CD4-positive, CD25-positive, alpha-beta regulatory T cell (primary cell): ENCODE data around the gene WFDC1. TPM values are rescaled to one million over a fixed set of nuclear protein-coding genes. Genes with fewer than 3 reads are reported as not detected.

ENCODE experiments used
- ATAC-seq, 2 donors: fragments of 150-1000 bp; cut with Tn5 transposase; one replicate each; pipeline ENCODE4 v1.10.0; 2021; ENCODE audit warnings: low read depth in 2 of 2, moderate number of reproducible peaks in 2 of 2, moderate library complexity in 1 of 2
- DNase-seq, 3 donors: peaks; one replicate each; pipeline versions ENCODE4 v3.0.0 to v3.0.0-alpha.2; 2012 to 2022; ENCODE audit warnings: mixed read lengths in 1 of 3
- H3K27ac ChIP-seq: one replicate; pipeline ENCODE4 v1.7.0; 2013; ENCODE audit warnings: mild to moderate bottlenecking, low read length; ENCODE audit not compliant: insufficient read depth, poor library complexity, severe bottlenecking
- H3K27me3 ChIP-seq: one replicate; pipeline ENCODE4 v1.7.0; 2013; ENCODE audit warnings: low read length; ENCODE audit not compliant: control insufficient read depth, insufficient read depth
- H3K36me3 ChIP-seq: one replicate; pipeline ENCODE4 v1.7.0; 2013; ENCODE audit warnings: mild to moderate bottlenecking, low read length, moderate library complexity; ENCODE audit not compliant: control insufficient read depth, insufficient read depth
- H3K4me1 ChIP-seq: 2 replicates; pipeline ENCODE4 v1.7.0; 2013; ENCODE audit warnings: mild to moderate bottlenecking, low read length; ENCODE audit not compliant: insufficient read depth, control insufficient read depth, poor library complexity, severe bottlenecking
- H3K4me3 ChIP-seq: one replicate; pipeline ENCODE4 v1.7.0; 2013; ENCODE audit warnings: low read depth, mild to moderate bottlenecking, low read length, moderate library complexity
- H3K9me3 ChIP-seq, 2 experiments: 1 replicate in 1 of 2; 2 replicates in 1 of 2; pipeline ENCODE4 v1.7.0; 2013; ENCODE audit warnings: low read length in 2 of 2, mild to moderate bottlenecking in 1 of 2, moderate library complexity in 1 of 2; ENCODE audit not compliant: control insufficient read depth in 2 of 2
- H3K27ac Mint-ChIP-seq, 3 donors: one replicate each; pipeline ENCODE4 v1.8.0; 2020 to 2022; ENCODE audit warnings: mild to moderate bottlenecking in 3 of 3, mixed read lengths in 3 of 3, moderate library complexity in 2 of 3
- H3K27me3 Mint-ChIP-seq: one replicate; pipeline ENCODE4 v1.8.0; 2022; ENCODE audit warnings: mild to moderate bottlenecking, mixed read lengths
- H3K36me3 Mint-ChIP-seq: one replicate; pipeline ENCODE4 v1.8.0; 2020; ENCODE audit warnings: mixed read lengths
- H3K4me1 Mint-ChIP-seq, 4 donors: one replicate each; pipeline ENCODE4 v1.8.0; 2020 to 2022; ENCODE audit warnings: mixed read lengths in 4 of 4, mild to moderate bottlenecking in 1 of 4
- H3K4me3 Mint-ChIP-seq, 4 donors: one replicate each; pipeline ENCODE4 v1.8.0; 2020 to 2022; ENCODE audit warnings: mild to moderate bottlenecking in 4 of 4, mixed read lengths in 4 of 4, moderate library complexity in 3 of 4
- H3K9me3 Mint-ChIP-seq, 7 donors: one replicate each; pipeline ENCODE4 v1.8.0; 2020 to 2022; ENCODE audit warnings: mixed read lengths in 7 of 7, mild to moderate bottlenecking in 3 of 7, moderate library complexity in 2 of 7
- polyA plus RNA-seq, 4 donors: library from polyadenylated mRNA; unstranded; fragments of 300-500 nt; fragmentation: Illumina TruSeq; gene quantifications; one replicate each; pipeline ENCODE4 v1.2.3, GENCODE V29; 2021
- total RNA-seq: library from RNA; stranded (reverse); gene quantifications from one replicate; pipeline ENCODE4 v1.2.3, GENCODE V29; 2022

WFDC1 gene
- total and polyA plus RNA-seq, 5 donors from 2014 or later: not detected

DNA sequence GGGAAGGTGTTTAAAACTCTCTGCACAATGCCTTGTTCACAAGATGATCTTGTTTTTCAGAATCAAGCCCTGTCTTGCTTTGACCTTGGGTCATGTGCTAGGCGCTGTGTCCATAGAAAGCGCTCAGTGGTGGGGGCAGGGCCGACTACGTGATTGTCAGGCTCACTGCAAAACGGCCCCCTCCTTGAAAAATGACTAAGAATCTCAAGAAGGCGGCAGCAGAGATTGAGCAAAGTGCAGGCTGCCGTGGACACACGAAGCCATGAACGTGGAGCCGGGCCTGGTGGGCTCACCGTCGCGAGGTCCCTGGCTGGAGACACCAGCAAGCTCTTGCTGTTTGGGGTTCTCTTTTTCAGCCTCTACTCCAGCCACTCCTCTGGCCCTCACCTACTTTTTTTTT lies 83.9 kb downstream of the WFDC1 start:
- H3K27ac Mint-ChIP-seq: no peak overlapping the region
- H3K4me1 Mint-ChIP-seq: peaks cover 0 to 7% (median 0%) of the 10 kb centered on the region in 4 donors
- Histone ChIP-seq H3K9me3 (no peaks in the 10 kb centered on the region), H3K27ac (no peak overlapping the region), H3K4me1 (no peaks in the 10 kb centered on the region), H3K36me3 (no peaks in the 10 kb centered on the region), H3K27me3 (peaks cover 3% of the 10 kb centered on the region), H3K4me3 (no peak overlapping the region)
- no peaks in the 10 kb centered on the region for H3K9me3 Mint-ChIP-seq
- H3K36me3 Mint-ChIP-seq: no peaks in the 10 kb centered on the region
- peaks cover 20% of the 10 kb centered on the region for H3K27me3 Mint-ChIP-seq
- ATAC-seq: no peak
- no peak overlapping the region for H3K4me3 Mint-ChIP-seq
- DNase-seq: no peak

DNA sequence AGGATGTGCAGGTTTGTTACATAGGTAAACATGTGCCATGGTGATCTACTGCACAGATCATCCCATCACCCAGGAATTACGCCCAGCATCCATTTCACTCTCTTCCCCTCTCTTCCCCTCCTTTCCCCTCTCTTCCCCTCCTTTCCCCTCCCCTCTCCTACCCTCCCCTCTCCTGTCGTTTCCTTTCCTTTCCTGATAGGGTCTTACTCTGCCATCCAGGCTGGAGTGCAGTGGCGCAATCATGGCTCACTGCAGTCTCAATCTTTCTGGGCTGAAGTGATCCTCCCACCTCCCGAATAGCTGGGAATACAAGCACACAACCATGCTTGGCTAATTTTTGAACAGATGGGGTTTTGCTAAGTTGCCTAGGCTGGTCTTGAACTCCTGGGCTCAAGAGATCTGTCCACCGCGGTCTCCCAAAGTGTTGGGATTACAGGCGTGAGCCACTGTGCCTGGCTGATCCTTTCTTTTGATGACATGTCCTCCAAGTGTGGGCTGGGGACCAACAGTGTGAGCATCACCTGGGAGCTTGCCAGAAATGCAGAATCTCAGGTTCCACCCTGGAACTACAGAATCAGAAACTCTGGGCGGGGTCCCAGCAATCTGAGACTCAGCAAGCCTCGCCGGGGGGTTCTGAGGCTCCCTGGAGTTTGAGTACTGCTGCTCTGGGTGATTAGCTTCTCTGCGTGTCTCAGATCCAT lies 84.5 kb downstream of the WFDC1 start:
- Histone ChIP-seq H3K36me3 (no peaks in the 10 kb centered on the region), H3K9me3 (no peaks in the 10 kb centered on the region), H3K4me1 (no peaks in the 10 kb centered on the region), H3K27ac (no peak overlapping the region), H3K4me3 (no peak overlapping the region), H3K27me3 (peaks cover 3% of the 10 kb centered on the region)
- Mint-ChIP-seq H3K4me3 (no peak overlapping the region), H3K27me3 (peaks cover 20% of the 10 kb centered on the region), H3K36me3 (no peaks in the 10 kb centered on the region), H3K9me3 (no peaks in the 10 kb centered on the region), H3K27ac (no peak overlapping the region), H3K4me1 (peaks cover 0 to 7% (median 0%) of the 10 kb centered on the region in 4 donors)
- DNase-seq (no peak), ATAC-seq (no peak)

Other genes with a start within 250 kb of the WFDC1 start
- gene MBTPS1, start 177.9 kb upstream of the WFDC1 start, total RNA-seq: 118 TPM
- 10 to 100 TPM; 40.6 to 62.5 (median 47.8) TPM for gene MBTPS1, start 177.9 kb upstream of the WFDC1 start, polyA plus RNA-seq
- 17.3 TPM for gene HSDL1, start 149.7 kb upstream of the WFDC1 start, total RNA-seq
- gene HSDL1, start 149.7 kb upstream of the WFDC1 start, polyA plus RNA-seq: 10 to 100 TPM in 1 of 4 donors, 1 to 10 TPM in 3; 6.8 to 10.6 (median 9.6) TPM
- 0.27 TPM for gene DNAAF1, start 149.6 kb upstream of the WFDC1 start, total RNA-seq
- under 1 TPM in 3 of 4 donors, not detected in 1; 0.03 to 0.81 (median 0.33) TPM for gene DNAAF1, start 149.6 kb upstream of the WFDC1 start, polyA plus RNA-seq
- gene TAF1C, start 107.8 kb upstream of the WFDC1 start, total RNA-seq: 90.6 TPM
- gene TAF1C, start 107.8 kb upstream of the WFDC1 start, polyA plus RNA-seq: 1 to 10 TPM; 6.3 to 8.6 (median 7.2) TPM
- gene ADAD2, start 103.7 kb upstream of the WFDC1 start, total RNA-seq: not detected
- under 1 TPM in 3 of 4 donors, not detected in 1; 0.07 to 0.40 (median 0.25) TPM for gene ADAD2, start 103.7 kb upstream of the WFDC1 start, polyA plus RNA-seq
- gene KCNG4, start 54.9 kb upstream of the WFDC1 start, total RNA-seq: not detected
- gene KCNG4, start 54.9 kb upstream of the WFDC1 start, polyA plus RNA-seq: not detected
- gene ATP2C2, start 73.7 kb downstream of the WFDC1 start, total RNA-seq: not detected
- under 1 TPM in 1 of 4 donors, not detected in 3; 0.10 TPM for gene ATP2C2, start 73.7 kb downstream of the WFDC1 start, polyA plus RNA-seq
- gene MEAK7, start 209.8 kb downstream of the WFDC1 start, total RNA-seq: 11.9 TPM
- 1 to 10 TPM; 5.8 to 9.1 (median 7.5) TPM for gene MEAK7, start 209.8 kb downstream of the WFDC1 start, polyA plus RNA-seq